SIG-M5 (cell line): ENCODE results near the gene CASTOR1.

Experiments
- DNase-seq: peaks from one replicate; lab custom pipeline; 2025; lab: John Stamatoyannopoulos, UW

Gene CASTOR1

DNA sequence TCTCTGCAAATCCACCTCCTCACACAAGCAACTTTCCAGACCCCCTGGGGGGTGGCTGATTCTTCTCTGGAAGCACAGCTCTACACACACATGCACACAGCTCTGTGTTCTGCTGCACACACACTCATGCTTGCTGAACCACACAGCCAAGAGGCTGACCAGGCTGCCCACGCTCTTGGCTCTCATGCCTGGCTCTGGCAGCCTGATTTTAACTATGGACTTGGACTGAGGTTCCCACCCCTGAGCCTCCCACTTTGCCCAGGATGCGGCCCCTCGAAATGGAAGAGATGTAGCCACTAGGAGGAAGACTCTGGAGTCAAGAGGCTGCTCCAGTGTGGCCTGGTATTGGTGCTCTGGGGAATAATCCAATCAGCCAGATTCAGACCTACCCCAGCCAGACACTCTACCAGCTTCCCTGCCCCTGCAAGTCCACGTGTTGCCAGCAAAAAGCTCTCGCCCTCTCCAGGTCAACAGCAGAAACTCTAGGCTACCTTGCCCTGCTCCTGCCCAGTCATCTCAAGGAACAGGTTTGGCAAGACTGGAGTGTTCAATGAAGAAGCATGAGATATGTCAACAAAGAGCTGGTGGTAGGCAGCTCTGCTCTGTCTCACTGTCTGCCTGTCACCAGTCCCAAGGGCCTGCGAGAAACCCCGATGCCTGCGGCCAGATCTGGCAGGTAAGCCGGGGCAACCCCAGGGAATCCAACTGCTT is 8.8 kb upstream of the CASTOR1 start:
- DNase-seq: no peak

DNA sequence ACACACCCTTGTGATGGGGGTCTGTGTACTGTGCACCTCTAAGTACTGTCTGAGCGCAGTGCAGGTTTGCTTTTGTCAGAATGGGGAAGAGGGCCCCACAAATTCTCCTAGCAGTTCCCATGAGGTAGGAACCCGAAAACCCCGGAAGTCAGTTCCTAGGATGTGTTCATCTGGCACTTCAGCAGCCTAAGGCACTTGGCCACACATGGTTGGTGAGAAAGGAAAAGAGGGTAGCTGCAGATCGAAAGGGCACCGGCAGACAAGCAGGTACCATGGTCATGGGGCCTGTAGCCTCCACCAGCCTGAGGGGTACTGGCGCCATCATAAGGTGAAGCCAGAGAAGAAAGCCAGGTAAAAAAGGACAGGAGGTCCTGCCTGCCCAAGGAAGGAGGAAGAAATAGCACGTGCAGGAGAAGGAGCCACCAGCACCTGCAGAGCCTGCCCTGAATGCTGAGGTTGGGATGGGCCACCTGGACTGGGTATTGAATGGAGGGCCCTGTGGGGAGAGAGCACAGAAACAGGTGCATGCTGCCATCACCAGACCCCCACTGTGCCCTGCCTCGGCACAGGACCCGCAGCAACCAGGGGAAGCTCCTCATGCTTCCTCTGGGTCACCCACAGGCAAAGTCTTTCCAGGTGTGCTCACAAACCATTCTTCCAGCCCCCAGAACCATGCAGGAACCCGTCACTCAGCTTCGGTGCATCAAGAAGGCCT is 8.1 kb upstream of the CASTOR1 start:
- no peak for DNase-seq

DNA sequence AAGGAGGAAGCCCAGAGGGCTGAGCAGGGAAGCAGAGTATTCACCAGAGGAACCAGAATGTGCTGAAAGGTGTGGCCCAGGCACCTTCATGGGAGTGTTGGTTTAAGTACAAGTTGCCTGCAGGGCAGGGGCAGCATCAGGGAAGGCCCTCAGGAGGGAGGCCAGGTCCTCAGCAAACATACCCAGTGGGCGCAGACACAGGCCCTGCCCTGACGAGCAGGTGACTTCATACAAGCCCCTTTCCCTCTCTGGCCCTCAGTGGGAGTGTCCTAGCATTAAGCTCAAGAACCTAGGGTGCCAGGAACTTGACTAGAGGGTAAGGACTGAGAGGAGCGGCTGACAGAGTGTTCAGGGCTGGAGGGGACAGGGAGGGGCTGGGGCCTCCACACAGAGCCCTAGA is 7.5 kb upstream of the CASTOR1 start:
- DNase-seq: no peak

DNA sequence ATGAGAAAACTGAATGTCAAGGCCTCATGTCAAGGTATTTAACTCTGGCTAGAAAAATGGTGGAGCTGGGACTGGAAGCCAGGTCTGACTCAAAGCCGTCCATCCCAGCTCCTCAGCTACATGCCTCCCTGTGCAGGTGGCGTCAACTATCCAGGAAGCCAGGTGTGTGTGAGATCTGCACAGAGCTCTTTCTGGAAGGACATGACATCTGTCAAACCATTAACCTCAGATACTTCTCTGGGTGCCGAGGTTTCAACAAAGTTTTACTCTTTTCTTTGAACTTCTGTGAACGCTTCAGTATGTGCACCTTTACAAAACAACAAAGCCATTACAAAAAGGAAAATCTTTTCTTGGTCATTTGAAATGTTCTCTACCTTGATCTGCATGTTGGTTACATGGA is 7.0 kb upstream of the CASTOR1 start:
- DNase-seq: no peak

DNA sequence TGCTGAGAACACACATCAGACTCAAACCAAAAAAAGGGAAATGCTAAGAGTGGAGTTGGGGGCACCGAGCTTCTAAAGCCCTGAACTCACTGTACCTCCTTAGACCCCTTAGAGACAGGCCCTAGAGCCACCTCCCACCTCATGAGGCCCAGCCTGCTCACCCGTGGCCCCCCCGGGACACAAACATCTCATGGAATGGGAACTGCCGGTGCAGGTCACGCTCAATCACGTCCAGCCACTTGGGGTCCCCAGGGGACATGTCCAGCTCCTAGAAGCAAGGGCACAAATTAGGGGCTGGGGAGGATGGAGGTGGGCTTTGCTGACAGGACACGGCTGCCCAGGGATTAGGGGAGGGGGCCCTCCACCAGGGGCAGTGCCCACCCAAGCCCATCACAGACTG is 6.3 kb upstream of the CASTOR1 start:
- no peak for DNase-seq

DNA sequence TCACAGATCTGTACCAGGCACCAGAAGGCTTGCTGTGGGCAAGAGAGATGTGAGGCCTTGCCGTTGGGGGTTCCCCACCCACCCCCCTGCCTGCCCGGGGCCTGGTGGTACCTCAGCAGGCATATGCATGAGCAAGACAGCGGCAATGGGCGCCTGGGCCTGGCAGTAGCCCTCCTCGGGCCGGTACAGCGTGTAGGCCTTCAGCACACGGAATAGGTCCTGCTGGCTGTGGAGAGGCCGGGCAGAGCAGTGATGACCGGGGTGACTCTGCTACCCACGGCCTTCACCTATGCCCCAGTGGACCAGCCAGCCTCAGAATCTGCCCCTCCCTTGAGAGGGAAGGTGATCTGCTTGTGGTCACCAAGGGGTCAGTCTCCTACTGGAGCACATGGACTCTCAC is 5.5 kb upstream of the CASTOR1 start:
- no peak for DNase-seq

DNA sequence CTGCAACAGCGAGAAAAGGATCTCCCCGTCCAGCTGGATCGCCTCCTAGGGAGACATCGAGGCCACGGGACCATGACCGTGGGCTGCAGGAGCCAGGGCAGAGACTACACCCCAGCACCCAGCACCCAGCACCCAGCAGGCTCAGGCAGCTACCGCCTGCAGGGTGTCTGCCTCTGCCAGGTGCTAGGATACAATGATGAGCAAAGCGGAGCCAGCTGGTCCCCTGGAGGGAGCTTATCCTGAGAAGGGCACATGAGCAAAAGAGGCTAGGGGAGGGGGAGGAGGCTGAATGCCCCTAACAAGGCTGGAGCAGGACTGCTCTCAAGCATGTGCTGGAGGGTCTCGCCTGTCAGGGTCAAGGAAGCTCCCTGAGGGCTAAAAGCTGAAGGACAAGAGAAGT is 4.8 kb upstream of the CASTOR1 start:
- no peak for DNase-seq

DNA sequence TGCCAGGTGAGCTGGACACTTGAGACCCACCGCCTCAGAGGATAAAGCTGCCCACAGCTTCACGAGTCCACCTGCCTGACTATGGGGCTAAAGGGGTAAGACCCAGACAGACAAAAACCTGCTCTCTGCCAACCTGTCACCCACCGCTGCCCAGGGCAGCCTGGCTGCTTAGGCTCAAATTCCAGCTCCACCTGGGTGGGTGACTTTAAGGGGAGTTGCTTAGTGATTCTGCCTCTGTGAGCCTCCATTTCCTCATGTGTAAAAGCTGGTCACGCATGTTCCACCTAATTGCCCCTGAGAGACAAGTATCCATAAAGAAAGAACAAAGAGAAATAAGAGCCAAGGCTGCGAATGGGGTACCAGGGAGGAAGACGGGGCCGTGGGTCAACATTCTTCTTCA is 3.7 kb upstream of the CASTOR1 start:
- no peak for DNase-seq

DNA sequence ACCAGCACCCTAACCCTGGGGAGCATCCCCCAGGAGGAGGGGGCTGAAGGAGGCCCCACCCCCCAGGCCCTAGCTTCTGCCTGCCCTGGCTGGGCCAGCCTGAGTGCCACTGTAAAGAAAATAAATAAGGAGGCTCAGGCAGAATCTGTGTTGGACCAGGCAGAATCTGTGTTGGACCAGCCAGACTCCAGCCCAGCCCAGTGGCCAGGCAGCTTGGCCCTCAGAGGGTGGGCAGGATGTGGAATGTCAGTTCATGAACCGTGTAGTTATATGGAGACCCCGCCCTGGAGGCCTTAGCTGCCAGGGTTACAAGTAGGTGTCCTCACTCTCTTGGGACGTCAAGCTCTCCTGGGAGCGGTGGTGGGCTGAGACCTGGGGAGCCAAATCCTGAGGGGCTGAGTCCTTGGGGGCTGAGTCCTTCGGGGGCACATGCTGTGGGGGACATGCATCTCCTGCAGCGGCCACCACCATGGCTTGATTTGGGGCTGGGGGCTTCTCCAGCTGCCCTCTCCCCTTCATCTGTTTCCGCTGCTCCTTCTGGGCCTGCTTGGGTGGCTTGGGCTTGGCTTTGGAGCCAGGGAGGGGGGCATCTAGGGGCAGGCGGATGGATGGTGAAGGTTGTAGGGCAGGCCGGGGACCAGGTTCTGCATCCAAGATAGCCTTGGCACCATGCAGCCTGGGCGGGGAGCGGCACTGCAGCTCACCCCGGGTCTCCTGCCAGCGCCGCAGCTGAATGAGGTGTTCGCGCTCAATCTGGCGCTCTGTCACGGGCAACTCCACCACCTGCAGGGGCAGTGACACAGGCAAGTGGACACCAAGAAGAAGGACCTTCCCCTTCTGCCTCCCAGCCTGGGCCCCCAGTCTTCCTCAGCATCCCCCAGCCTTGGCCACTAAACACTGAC is 3.0 kb upstream of the CASTOR1 start:
- no peak for DNase-seq

DNA sequence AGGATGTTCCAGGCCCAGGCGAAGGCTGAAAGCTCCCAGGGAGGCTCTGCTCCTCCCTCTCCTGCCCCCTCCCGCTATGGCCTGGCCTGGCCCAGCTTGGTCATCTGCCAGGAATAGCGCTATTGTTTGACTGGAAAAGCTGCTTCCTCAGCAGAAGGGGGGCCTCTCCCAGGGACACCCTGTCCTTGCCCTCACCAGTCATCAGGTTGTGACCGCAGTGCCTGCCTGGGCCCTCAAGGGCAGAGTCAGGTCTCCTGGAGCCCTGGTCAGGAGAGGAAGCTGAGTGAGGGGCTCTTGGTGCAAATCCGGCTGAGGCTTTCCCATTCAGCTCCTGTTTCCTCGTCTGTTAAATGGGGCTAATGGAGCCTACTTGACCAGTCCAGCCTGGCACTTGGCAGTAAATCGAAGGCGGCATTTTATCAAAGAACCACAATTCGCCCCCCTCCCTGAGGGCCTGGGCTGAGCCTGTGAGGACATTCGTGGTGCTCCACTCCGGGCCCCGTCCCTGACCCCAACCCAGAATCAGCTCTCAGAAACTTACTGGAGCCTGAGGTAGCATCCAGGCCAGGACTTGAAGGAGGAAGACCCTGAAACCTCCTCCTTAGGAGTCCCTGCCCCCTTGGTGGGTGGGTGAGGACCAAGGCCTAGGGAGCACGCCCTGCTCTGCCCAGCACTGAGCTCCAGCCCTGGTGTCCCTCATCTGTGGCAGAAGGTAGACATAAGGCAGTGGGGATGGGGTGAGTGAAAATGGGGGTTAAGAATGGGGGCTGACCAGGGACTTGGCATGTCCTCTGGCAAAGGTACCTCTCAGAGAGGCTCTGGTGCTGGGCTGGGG is 2.0 kb upstream of the CASTOR1 start:
- no peak for DNase-seq

DNA sequence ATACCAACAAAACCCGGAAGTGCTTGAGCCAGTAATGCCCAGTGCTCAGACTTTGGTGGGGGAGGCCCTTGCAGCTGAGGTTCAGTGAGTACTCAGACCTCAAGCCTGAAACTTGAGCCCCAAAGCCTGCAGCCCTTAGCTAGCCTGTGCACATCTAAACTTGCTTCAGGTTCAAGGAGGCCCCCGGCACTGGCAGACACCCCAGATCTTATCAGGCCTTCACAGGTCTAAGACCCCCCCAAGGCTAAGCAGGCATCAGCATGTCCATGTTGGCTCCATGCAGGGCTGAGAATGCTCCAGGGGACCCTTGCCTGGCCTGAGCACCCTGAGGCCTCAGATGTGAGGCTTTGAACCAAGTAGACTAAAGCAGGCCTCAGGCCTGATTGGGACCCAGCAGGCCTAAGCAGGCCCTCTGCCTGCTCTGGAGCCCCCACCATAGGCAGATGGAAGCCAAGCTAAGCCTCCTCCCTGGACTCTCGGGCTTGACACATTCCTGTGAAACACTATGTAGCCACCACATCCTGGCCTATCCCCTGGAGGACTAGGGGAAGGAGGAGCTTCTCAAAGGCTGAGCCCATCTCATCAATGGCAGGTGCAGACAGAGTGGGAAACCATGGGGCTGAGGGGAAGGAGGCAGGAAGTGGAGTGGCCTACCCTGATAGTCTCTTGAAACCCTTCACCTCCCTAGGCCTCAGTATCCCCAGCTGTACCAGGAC is 1.2 kb upstream of the CASTOR1 start:
- DNase-seq: no peak

DNA sequence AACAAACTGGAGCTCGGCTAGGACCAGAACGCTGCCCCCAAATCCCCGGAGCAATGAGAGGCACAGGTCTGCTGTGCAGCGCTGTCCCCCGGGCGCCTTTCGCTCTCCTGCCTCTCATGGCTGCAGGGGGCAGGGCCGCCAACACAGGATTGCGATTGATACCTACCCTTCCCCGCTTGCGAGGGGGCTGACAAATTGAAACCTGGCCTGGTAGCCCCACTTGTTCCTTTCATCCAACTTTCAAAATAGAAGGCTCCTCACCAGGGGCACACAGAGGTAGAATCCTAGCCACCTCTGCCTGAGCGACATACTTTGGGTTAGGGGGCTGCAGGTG is 642 bp upstream of the CASTOR1 start:
- no peak for DNase-seq

DNA sequence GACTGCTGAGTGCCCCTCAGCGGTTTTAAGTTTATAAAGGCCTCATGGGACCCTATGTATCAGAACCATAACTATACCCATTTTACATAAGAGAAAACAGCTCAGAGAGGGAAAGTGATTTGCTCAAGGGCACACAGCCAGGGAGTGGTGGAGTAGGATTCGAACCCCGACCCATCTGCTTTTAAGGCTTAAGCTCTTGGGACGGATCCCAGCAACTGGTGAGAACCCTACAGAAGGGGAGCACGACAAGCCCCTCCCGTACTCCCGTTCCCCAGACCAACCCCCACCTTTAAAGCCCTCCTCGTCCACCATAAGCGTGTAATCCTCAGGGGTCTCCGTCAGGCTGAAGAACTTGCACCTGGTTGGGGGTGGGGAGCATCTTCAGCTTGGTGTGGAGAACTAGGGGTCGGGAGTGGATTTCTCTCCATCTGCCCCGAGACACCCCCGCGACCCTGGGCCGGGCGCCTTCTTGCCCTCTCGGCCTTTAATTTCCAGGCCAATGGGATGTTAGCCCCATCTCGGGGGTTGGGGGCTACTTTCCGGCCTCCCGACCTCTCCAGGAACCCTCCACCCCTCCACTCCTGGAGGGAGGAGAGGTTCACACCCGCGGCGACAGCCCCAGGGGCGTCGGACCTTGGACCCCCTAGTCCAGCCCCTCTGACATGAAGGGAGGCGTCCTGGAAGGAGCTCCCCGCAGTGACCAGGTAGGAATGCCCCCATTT is 725 bp downstream of the CASTOR1 start:
- no peak for DNase-seq

DNA sequence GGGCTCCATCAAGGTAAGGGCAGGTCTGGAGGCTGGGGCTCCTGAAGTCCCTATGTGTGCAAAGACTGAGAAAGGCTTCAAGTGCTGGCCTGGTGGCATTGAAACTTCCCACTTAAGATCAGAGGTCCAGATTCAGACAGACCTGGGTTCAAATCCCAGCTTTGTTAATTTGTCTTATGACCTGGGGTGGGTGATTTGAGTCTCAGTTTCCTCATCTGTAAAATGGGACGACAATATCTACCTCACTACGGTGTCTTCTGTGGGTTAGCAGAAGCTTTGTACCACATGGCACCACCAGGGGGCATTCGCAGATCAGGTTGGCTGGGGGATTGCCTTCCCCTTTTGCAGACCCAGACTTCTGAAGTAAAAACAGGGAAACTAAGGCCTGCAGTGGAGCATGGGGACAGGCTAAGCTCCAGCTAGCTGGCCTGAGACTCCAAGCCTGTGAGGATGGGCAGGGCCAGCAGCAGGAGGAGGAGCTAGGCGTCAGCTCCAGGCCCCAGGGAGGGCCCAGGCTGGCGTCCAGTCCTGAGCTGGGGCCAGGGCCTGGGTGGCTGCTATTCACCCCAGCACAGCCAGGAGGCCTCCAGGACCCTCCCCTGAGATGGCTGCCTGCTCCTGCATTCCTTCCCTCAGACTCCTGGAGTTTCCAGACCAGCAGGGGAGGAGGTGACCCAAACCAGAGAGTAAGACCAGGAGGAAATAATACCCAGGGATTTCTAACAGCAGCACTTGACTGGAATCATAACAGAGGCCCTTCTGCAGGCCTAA is 1.5 kb downstream of the CASTOR1 start:
- no peak for DNase-seq

DNA sequence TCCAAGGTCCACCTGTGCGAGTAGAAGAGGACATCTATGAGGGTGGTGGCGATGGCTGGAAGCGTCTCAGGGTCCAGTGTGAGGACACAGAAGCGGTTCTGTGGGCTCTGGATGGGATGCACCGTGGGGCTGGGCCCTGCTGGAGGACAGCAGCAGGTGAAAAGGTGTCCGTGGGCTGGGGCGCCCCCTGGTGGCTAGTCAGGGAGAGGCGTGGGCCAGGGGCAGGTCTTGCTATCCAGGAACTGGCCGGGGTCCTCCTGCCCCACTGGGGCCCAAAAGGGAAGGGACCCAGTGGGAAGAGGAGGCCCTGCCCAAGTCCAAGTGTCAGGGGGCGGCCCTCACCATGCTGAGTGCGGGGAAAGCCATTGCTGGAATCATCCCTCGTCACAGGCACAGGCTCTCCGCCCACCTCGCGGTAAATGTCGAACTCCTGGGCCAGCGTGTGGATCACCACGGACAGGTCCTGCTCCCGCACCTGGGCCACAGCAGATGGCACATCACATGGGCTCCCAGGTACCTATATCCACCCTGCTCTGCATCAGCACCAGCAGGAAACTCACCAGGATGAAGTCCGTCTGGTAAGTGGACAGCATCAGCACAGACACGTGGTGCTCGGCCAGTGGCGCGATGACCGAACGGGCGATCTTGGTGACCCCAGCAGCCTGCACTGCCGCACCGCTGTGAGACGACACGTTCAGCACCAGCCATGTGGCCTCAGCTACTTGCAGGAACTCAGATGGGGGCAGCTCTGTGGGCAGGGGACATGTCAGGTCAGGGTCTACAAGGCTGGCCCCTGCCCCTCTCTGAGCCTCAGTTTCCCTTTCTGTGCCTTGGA is 2.3 kb downstream of the CASTOR1 start:
- no peak for DNase-seq

DNA sequence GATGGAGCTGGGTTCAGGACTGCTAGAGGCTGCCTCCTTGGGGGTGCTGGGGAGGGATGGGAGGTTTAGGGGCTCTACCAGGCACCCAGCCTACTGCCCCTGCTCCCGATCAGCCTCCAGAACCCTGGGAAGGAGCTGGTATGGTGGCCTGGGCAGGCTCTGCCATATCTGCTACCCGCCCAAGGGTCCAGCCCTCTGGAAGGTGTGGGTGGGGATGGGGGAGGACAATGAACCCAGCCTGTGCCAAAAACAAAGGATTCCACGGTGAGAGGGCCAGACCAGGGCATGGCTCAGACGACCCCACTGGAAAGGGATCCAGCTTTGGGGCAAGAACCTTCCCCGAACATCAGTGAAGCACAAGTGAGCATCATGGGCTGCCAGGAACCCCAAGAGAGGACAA is 3.0 kb downstream of the CASTOR1 start:
- DNase-seq: no peak

DNA sequence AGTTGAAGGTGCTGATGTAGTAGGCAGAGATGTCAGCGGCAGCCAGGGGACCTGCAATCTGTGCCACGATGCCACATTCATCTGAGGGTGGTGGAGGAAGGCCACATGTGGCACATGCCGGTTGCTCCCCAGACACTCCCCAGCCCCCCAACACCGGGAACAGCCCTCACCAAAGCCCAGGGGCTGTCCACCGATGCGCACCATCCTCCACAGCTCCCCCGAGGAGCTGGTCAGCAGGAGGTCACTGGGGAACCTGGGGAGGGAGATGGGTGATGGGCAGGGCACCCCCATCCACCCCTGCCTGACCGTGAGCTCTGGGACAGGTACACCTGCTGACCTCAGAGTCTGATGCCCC is 3.5 kb downstream of the CASTOR1 start:
- no peak for DNase-seq

DNA sequence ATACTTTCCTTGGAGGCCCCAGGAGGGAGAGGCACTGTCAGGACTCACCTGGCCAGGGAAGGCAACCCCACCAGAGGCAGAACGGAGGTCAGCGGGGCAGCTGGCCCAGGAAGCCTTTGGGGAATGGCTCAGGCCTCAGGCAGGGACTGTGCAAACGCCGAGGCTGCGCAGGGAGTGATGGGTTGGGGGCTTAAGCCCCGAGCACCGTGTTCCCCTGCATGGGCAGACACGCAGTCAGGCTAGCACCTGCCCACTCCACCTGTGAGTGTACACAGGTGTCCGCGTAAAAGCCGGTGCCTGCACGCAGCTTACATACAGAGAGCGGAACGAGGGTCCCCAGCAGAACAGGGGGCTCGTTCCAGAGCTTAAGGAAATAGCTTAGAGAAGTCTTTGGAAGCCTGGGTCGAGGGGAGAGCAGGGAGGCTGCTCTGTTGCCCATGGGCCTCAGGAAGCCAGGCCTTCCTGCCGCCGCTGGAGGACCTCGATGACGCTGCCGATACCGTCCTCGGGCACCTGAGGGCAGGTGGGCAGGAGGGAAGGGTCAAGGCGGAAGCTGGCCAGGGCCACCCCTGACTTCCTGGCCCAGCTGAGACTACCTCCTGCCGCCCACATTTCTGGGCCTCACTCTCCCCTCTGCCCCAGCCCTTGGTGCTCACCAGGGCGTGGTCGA is 4.0 kb downstream of the CASTOR1 start:
- no peak for DNase-seq

DNA sequence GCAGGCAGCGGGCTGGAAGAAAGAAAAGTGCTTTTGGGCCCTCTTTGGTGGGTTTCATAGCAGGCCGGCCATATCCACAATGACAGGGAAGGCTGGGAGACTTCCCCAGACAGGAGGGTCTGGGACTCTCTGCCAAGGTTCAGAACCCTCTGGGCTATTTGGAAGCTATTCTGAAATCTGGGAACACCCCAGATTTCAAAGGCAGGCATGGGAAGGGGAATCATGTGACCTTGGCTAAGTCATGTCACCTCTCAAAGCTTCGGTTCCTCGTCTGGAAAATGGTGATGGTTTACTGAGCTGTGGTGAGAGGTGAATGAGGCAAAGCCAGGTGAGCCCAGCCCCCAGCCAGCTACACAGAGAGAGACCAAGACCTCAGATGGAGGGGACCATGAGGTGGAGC is 4.6 kb downstream of the CASTOR1 start:
- DNase-seq: no peak
